ENCODE results near the gene PPFIBP2. TPM values are rescaled to one million over a fixed set of nuclear protein-coding genes. Genes with fewer than 3 reads are reported as not detected.

Gene PPFIBP2
- total RNA-seq, 4 donors from 2014 or later: 26.4 to 33.3 (median 29.1) TPM

DNA sequence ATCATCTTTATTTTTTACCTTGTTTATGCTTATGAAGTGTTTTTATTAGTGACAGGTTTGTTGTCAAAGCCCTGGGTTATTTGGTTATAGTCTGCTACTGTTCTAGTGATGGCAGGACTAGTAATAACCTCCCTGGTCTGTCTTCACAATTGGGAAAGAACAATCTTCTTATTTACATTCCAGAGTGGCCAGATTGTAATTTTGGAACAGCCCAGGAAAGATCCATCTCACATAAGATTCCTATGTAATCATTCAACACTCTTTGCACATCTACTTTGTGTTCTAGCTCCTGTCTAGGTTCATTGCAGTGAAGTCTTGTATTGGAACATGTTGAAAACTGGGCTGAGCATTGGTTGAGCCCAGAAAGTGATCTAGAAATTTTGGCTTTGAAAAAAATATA, 95.7 kb downstream of the PPFIBP2 start:
- TF ChIP-seq, protein P1, sequence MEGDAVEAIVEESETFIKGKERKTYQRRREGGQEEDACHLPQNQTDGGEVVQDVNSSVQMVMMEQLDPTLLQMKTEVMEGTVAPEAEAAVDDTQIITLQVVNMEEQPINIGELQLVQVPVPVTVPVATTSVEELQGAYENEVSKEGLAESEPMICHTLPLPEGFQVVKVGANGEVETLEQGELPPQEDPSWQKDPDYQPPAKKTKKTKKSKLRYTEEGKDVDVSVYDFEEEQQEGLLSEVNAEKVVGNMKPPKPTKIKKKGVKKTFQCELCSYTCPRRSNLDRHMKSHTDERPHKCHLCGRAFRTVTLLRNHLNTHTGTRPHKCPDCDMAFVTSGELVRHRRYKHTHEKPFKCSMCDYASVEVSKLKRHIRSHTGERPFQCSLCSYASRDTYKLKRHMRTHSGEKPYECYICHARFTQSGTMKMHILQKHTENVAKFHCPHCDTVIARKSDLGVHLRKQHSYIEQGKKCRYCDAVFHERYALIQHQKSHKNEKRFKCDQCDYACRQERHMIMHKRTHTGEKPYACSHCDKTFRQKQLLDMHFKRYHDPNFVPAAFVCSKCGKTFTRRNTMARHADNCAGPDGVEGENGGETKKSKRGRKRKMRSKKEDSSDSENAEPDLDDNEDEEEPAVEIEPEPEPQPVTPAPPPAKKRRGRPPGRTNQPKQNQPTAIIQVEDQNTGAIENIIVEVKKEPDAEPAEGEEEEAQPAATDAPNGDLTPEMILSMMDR (IDR thresholded peaks at IDR 0.05; ENCODE audit: low read depth): no peak

GRCh38 chr11:7610393-7610792, 96.6 kb downstream of the PPFIBP2 start:
- TF ChIP-seq, protein P1 (IDR thresholded peaks at IDR 0.05; ENCODE audit: low read depth): no peak

- TF ChIP-seq, protein P1 (IDR thresholded peaks at IDR 0.05; ENCODE audit: low read depth): no peak
Measured at GRCh38 chr11:7611411-7611810, 97.6 kb downstream of the PPFIBP2 start.

DNA sequence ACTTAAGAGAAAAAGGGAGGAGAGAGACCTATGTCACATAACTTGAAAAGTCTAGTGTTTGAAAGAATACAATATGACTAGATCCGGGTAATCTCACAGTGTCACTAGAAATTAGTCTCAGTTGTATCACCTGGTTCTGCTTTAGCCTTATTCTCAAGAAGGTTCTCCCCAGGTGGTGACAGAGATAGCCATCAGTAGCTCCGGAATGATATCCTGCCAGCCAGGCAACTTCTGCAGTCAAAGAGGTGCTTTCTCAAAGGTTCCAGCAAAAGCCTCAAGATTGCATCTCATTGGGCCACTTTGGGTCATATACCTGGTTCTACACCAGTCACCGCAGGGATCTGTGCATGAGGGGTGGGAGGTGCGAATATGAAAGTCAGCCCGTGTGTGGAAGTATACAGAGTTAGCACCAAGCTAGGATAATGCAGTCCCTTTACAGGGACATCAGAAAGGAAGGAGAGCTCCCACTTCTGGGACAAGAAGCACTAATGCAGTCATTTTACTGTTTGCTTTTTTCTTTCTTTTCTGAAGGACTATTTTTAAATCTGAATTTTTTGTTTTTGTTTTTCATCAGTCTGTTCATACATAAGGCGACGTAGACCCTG, 98.4 kb downstream of the PPFIBP2 start:
- TF ChIP-seq, protein P1 (IDR thresholded peaks at IDR 0.05; ENCODE audit: low read depth): no peak

GRCh38 chr11:7612661-7613393, 99.0 kb downstream of the PPFIBP2 start:
- TF ChIP-seq, protein P1 (IDR thresholded peaks at IDR 0.05; ENCODE audit: low read depth): no peak

DNA sequence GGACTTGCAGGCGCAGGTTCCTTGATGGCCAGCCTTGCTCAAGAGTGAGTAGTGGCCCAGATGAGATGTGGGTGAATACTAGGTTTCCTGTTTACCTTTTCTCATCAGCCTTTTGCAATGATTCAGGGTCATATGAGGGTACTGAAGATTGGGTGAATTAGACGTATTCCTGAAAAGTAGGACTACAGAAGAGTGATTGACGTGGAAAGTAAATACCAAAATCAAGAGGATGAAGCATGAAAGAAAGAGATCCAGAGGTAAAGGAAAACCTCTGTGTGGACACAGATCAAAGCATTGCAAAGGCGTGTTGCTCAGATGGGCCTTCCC, 99.6 kb downstream of the PPFIBP2 start:
- TF ChIP-seq, protein P1 (IDR thresholded peaks at IDR 0.05; ENCODE audit: low read depth): no peak

DNA sequence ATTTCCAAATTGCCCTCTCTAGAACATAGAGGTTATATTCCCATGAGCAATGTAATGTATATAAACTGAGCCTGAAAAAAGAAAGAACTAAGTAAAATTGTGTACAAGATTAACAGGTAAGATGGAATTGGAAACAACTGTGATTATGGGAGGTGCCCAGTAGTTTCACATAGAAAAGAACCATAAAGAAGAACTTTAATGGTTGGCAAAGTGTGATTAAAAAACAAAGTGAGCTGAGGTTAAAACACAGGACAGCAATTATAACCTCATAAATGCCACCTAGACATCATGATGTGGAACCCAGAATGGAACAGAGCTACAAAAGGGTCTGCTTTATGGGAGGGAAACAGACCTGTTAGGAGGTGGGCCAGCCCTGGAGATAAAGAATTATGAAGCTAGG, 100.9 kb downstream of the PPFIBP2 start:
- TF ChIP-seq, protein P1 (IDR thresholded peaks at IDR 0.05; ENCODE audit: low read depth): no peak
